Lower leg skin (tissue), 3 donors: Measurements from ENCODE around the gene MRPL54.

Experiments
- POLR2A ChIP-seq, 2 donors: fragments of 450-650 bp; IDR thresholded peaks; one replicate each; pipeline ENCODE4 v1.6.1; 2016 to 2017; ENCODE audit warnings: antibody characterized with exemption in 2 of 2, mild to moderate bottlenecking in 1 of 2, moderate library complexity in 1 of 2
- TF ChIP-seq, protein P1 (sequence below), 3 donors: fragments of 450-650 bp; IDR thresholded peaks; one replicate each; pipeline ENCODE4 v1.5.1; 2016; ENCODE audit warnings: antibody characterized with exemption in 3 of 3, mild to moderate bottlenecking in 3 of 3, moderate library complexity in 2 of 3

DNA sequence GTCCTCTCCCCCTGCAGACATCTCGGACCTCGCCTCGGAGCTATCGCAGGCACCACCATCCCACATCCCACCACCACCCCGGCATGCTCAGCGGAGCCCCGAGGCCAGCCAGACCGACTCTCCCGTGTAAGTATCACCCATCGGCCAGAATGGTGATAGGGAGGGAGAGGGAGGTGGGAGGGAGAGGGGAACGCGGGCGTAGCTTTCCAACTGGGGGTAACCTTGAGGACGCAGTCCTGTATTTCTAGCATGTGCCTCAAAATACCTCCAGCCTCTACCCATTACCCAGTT is 28.2 kb upstream of the MRPL54 start:
- TF ChIP-seq, protein P1, sequence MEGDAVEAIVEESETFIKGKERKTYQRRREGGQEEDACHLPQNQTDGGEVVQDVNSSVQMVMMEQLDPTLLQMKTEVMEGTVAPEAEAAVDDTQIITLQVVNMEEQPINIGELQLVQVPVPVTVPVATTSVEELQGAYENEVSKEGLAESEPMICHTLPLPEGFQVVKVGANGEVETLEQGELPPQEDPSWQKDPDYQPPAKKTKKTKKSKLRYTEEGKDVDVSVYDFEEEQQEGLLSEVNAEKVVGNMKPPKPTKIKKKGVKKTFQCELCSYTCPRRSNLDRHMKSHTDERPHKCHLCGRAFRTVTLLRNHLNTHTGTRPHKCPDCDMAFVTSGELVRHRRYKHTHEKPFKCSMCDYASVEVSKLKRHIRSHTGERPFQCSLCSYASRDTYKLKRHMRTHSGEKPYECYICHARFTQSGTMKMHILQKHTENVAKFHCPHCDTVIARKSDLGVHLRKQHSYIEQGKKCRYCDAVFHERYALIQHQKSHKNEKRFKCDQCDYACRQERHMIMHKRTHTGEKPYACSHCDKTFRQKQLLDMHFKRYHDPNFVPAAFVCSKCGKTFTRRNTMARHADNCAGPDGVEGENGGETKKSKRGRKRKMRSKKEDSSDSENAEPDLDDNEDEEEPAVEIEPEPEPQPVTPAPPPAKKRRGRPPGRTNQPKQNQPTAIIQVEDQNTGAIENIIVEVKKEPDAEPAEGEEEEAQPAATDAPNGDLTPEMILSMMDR (IDR thresholded peaks at IDR 0.05): no peak
- TF ChIP-seq POLR2A (IDR thresholded peaks at IDR 0.05): no peak
